ENCODE data around the gene AIFM3.
"Not testable (repeated sequence)": the region's sequence is repeated elsewhere in the genome, so short reads cannot be mapped to it uniquely, and the experiment has no call there.

The AIFM3 gene

GRCh38 chr22:20966883-20967696 lies at the start of gene AIFM3:
AIFM3 (plus strand) TSS chr22:20967255; CDS start chr22:20967945, 690 bp downstream.
- Histone ChIP-seq H3K27ac (no peak within 1 kb of the TSS), H3K4me1 (peaks cover 36% of the 10 kb centered on the region), H3K27me3 (peaks cover 44% of the 10 kb centered on the region), H3K36me3 (no peaks in the 10 kb centered on the region), H3K9ac (no peak within 1 kb of the TSS), H3K4me2 (peak within 1 kb of the TSS; percentile 32; the same call in 1 of the 2 replicates), H3K4me3 (no peak within 1 kb of the TSS), H3K9me3 (no peaks in the 10 kb centered on the region), H4K20me1 (peaks cover 33% of the 10 kb centered on the region)
- TF ChIP-seq Cebpa-rat (IDR thresholded peaks at IDR 0.05), result no peak

- peaks cover 40% of the 10 kb centered on the region for H3K4me1 ChIP-seq
- H3K4me2 ChIP-seq, result peak overlapping the region; percentile 89
- peak overlapping the region; percentile 97 for H3K9ac ChIP-seq
- H3K4me3 ChIP-seq, result peak overlapping the region; percentile 95
- H3K27ac ChIP-seq, result peak overlapping the region; percentile 96
- peaks cover 16% of the 10 kb centered on the region for H3K36me3 ChIP-seq
- H4K20me1 ChIP-seq, result peaks cover 62% of the 10 kb centered on the region
- no peaks in the 10 kb centered on the region for H3K27me3 ChIP-seq
- no peaks in the 10 kb centered on the region for H3K9me3 ChIP-seq
- no peak for TF ChIP-seq Cebpa-rat (IDR thresholded peaks at IDR 0.05)
Observed at GRCh38 chr22:20918663-20919218, 48.3 kb upstream of the AIFM3 start.

DNA sequence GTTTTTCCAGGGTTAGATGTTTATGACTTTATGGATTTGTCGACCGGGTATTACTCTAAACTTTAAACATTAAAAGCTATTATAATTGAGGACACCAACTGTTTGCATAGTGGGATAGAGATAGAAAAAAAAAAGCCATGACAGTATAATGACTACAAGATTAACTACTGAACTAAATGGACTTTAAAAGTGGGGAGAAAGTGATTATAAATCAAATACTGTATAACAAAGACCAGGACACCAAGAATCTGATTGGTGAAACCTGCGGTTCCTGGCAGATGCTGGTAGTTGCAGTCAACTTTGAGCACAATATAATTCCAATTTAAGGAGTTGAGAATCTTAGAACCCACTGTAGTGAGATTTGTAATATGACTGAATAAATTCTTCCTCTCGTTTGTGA lies 47.3 kb upstream of the AIFM3 start:
- H3K27ac ChIP-seq, result peak overlapping the region; percentile 47; the same call in 1 of the 2 replicates
- TF ChIP-seq Cebpa-rat (IDR thresholded peaks at IDR 0.05), result no peak
- peak overlapping the region; percentile 95 for H3K4me3 ChIP-seq
- peaks cover 72% of the 10 kb centered on the region for H4K20me1 ChIP-seq
- H3K9ac ChIP-seq, result peak overlapping the region; percentile 97
- H3K36me3 ChIP-seq, result peaks cover 26% of the 10 kb centered on the region
- H3K27me3 ChIP-seq, result no peaks in the 10 kb centered on the region
- H3K4me1 ChIP-seq, result peaks cover 50% of the 10 kb centered on the region
- H3K4me2 ChIP-seq, result peak overlapping the region; percentile 89
- no peaks in the 10 kb centered on the region for H3K9me3 ChIP-seq

DNA sequence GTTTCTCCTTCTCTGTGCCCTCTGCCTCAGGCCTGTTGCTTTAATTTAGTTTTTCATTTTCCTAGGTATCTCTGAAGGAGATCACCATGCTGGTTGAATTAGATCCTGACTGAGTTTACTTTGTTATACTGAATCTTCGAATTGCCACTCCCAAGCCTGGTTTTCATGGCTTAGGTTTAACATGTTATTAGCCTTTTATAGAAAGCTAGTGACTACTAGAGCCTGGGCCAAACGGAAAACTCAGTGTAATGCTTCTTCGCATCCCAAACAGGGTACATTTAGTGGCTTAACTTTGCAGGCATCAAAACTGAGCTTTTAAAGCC lies 46.2 kb upstream of the AIFM3 start:
- H3K27ac ChIP-seq, result no peak overlapping the region
- no peaks in the 10 kb centered on the region for H3K27me3 ChIP-seq
- H3K9me3 ChIP-seq, result no peaks in the 10 kb centered on the region
- H3K9ac ChIP-seq, result peak overlapping the region; percentile 97
- peaks cover 37% of the 10 kb centered on the region for H3K36me3 ChIP-seq
- H3K4me1 ChIP-seq, result peaks cover 52% of the 10 kb centered on the region
- peaks cover 83% of the 10 kb centered on the region for H4K20me1 ChIP-seq
- peak overlapping the region; percentile 95 for H3K4me3 ChIP-seq
- peak overlapping the region; percentile 89 for H3K4me2 ChIP-seq
- no peak for TF ChIP-seq Cebpa-rat (IDR thresholded peaks at IDR 0.05)

DNA sequence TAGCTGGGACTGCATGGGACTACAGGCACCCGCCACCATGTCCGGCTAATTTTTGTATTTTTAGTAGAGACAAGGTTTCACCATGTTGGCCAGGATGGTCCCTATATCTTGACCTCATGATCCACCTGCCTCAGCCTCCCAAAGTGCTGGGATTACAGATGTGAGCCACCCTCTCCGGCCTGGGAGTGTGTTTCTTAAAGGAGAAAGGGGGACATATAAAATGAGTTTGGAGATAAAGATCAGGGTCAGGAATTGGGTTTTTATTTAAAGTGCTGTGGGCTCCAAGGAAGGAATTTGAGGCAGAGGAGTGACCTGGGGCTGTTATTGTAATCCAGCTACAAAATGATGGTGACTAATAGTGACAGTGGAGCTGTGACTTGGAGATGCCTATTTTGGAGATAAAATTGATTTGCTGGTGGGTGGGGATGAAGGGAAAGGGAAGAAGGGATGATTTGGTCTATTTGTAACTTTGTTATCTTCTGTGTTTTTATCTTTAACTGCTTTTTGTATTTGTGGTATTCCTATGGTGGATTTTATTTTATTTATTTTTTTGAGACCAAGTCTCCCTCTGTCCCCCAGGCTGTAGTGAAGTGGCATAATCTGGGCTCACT lies 44.8 kb upstream of the AIFM3 start:
- Histone ChIP-seq H3K4me1 (peaks cover 52% of the 10 kb centered on the region), H3K27me3 (no peaks in the 10 kb centered on the region), H3K27ac (no peak overlapping the region), H3K9me3 (no peaks in the 10 kb centered on the region), H4K20me1 (peaks cover 97% of the 10 kb centered on the region), H3K36me3 (peaks cover 49% of the 10 kb centered on the region), H3K9ac (no peak overlapping the region), H3K4me3 (no peak overlapping the region), H3K4me2 (peak overlapping the region; percentile 89)
- no peak for TF ChIP-seq Cebpa-rat (IDR thresholded peaks at IDR 0.05)

DNA sequence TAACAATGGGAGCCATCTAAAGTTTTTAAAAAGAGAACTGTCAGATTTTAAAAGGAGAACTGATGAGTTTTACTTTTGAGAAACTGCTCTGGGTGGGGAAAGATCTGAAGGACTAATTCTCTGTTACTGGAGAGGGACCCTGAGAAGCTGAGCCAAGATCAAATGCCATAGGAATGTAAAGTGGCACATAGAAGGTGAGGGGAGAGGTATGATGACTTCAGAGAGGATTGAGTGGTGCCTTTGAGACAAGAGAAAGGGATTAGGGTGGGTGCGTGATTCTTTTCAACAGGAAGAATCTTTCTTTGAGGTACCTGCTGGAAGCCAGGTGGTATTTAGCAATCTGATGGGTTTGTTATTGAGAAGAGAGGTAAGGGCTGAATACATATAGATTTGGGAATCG lies 40.8 kb upstream of the AIFM3 start:
- no peak overlapping the region for H3K27ac ChIP-seq
- H3K4me2 ChIP-seq, result no peak overlapping the region
- TF ChIP-seq Cebpa-rat (IDR thresholded peaks at IDR 0.05), result no peak

GRCh38 chr22:20927940-20928572 lies 39.0 kb upstream of the AIFM3 start:
- H3K27me3 ChIP-seq, result no peaks in the 10 kb centered on the region
- H3K4me3 ChIP-seq, result no peak overlapping the region
- H3K36me3 ChIP-seq, result peaks cover 83% of the 10 kb centered on the region
- TF ChIP-seq Cebpa-rat (IDR thresholded peaks at IDR 0.05), result no peak
- no peak overlapping the region for H3K4me2 ChIP-seq
- H3K27ac ChIP-seq, result no peak overlapping the region
- no peaks in the 10 kb centered on the region for H3K9me3 ChIP-seq
- peaks cover 100% of the 10 kb centered on the region for H4K20me1 ChIP-seq
- 0 out of 2 replicates have a peak, but pooled peaks cover 18% of the 10 kb centered on the region for H3K4me1 ChIP-seq
- no peak overlapping the region for H3K9ac ChIP-seq

More for the DNA sequence above, 40.8 kb upstream of the AIFM3 start:
- Histone ChIP-seq H3K9me3 (no peaks in the 10 kb centered on the region), H3K4me3 (no peak overlapping the region), H4K20me1 (peaks cover 100% of the 10 kb centered on the region), H3K27me3 (no peaks in the 10 kb centered on the region), H3K9ac (no peak overlapping the region), H3K36me3 (peaks cover 83% of the 10 kb centered on the region), H3K4me1 (peaks cover 36% of the 10 kb centered on the region)

DNA sequence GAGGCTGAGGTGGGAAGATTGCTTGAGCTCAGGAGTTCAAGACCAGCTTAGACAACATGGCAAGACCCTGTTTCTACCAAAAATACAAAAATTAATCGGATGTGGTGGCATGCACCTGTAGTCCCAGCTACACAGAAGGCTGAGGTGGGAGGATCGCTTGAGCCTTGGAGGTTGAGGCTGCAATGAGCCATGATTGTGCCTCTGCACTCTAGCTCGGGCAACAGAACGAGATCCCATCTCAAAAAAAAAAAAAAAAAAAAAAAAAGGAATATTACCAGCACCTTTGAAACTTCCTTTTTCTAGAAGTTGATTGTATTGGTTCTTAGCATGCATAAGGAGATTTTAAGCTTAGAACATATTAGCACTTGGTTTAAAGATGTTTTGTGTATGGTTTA lies 38.5 kb upstream of the AIFM3 start:
- Histone ChIP-seq H3K9ac (no peak overlapping the region), H3K27ac (no peak overlapping the region), H3K4me3 (no peak overlapping the region), H3K4me1 (0 out of 2 replicates have a peak, but pooled peaks cover 13% of the 10 kb centered on the region), H3K4me2 (no peak overlapping the region), H4K20me1 (peaks cover 100% of the 10 kb centered on the region), H3K36me3 (peaks cover 83% of the 10 kb centered on the region), H3K27me3 (no peaks in the 10 kb centered on the region), H3K9me3 (no peaks in the 10 kb centered on the region)
- TF ChIP-seq Cebpa-rat (IDR thresholded peaks at IDR 0.05), result no peak

DNA sequence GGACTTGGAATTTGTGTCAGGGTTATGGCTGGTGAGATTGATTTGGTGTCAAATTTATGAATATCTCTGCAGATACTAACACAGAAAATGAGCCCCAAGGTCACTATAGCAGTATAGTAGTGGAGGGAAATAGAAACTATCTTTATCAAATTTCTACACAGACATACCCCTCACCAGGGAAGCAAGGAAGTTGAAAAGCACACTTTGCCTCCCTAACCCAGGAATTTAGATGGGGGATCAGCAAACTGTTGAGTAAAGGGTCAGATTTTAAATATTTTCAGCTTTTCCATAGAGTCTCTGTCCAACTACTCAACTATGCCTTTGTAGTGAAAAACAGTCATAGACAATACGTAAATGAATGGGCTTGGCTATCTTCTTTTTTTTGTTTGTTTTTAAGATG lies 37.1 kb upstream of the AIFM3 start:
- H3K9ac ChIP-seq, result no peak overlapping the region
- no peaks in the 10 kb centered on the region for H3K4me1 ChIP-seq
- TF ChIP-seq Cebpa-rat (IDR thresholded peaks at IDR 0.05), result no peak
- H3K27me3 ChIP-seq, result no peaks in the 10 kb centered on the region
- H3K36me3 ChIP-seq, result peaks cover 83% of the 10 kb centered on the region
- H3K4me2 ChIP-seq, result no peak overlapping the region
- peaks cover 100% of the 10 kb centered on the region for H4K20me1 ChIP-seq
- H3K9me3 ChIP-seq, result no peaks in the 10 kb centered on the region
- no peak overlapping the region for H3K27ac ChIP-seq
- H3K4me3 ChIP-seq, result no peak overlapping the region

DNA sequence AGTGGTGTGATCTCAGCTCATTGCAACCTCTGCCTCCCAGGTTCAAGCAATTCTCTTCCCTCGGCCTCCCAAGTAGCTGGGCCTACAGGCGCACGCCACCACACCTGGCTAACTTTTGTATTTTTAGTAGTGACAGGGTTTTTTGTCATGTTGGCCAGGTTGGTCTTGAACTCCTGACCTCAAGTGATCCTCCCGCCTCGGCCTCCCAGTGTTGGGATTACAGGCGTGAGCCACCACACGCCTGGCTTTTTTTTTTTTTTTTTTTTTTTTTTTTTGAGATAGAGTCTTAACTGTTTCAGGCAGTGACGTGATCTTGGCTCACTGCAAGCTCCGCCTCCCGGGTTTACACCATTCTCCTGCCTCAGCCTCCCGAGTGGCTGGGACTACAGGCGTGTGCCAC lies 36.6 kb upstream of the AIFM3 start:
- H3K27ac ChIP-seq, H3K4me2 ChIP-seq, H3K9ac ChIP-seq, H3K4me3 ChIP-seq, H3K27me3 ChIP-seq, H3K9me3 ChIP-seq, H3K4me1 ChIP-seq: not testable (repeated sequence)
- Histone ChIP-seq H4K20me1 (peaks cover 100% of the 10 kb centered on the region), H3K36me3 (peaks cover 83% of the 10 kb centered on the region)

All from BLaER1 (cell line).